ENCODE data around the gene LRBA. TPM values are rescaled to one million over a fixed set of nuclear protein-coding genes. Genes with fewer than 3 reads are reported as not detected.
"Not testable (repeated sequence)": the region's sequence is repeated elsewhere in the genome, so short reads cannot be mapped to it uniquely, and the experiment has no call there.

Gene LRBA, protein sequence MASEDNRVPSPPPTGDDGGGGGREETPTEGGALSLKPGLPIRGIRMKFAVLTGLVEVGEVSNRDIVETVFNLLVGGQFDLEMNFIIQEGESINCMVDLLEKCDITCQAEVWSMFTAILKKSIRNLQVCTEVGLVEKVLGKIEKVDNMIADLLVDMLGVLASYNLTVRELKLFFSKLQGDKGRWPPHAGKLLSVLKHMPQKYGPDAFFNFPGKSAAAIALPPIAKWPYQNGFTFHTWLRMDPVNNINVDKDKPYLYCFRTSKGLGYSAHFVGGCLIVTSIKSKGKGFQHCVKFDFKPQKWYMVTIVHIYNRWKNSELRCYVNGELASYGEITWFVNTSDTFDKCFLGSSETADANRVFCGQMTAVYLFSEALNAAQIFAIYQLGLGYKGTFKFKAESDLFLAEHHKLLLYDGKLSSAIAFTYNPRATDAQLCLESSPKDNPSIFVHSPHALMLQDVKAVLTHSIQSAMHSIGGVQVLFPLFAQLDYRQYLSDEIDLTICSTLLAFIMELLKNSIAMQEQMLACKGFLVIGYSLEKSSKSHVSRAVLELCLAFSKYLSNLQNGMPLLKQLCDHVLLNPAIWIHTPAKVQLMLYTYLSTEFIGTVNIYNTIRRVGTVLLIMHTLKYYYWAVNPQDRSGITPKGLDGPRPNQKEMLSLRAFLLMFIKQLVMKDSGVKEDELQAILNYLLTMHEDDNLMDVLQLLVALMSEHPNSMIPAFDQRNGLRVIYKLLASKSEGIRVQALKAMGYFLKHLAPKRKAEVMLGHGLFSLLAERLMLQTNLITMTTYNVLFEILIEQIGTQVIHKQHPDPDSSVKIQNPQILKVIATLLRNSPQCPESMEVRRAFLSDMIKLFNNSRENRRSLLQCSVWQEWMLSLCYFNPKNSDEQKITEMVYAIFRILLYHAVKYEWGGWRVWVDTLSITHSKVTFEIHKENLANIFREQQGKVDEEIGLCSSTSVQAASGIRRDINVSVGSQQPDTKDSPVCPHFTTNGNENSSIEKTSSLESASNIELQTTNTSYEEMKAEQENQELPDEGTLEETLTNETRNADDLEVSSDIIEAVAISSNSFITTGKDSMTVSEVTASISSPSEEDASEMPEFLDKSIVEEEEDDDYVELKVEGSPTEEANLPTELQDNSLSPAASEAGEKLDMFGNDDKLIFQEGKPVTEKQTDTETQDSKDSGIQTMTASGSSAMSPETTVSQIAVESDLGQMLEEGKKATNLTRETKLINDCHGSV (N-terminal part only)
- total RNA-seq (2014; rRNA removed; shearing (Covaris generic)) = 11.6 and 12.5 TPM in 2 replicates

DNA sequence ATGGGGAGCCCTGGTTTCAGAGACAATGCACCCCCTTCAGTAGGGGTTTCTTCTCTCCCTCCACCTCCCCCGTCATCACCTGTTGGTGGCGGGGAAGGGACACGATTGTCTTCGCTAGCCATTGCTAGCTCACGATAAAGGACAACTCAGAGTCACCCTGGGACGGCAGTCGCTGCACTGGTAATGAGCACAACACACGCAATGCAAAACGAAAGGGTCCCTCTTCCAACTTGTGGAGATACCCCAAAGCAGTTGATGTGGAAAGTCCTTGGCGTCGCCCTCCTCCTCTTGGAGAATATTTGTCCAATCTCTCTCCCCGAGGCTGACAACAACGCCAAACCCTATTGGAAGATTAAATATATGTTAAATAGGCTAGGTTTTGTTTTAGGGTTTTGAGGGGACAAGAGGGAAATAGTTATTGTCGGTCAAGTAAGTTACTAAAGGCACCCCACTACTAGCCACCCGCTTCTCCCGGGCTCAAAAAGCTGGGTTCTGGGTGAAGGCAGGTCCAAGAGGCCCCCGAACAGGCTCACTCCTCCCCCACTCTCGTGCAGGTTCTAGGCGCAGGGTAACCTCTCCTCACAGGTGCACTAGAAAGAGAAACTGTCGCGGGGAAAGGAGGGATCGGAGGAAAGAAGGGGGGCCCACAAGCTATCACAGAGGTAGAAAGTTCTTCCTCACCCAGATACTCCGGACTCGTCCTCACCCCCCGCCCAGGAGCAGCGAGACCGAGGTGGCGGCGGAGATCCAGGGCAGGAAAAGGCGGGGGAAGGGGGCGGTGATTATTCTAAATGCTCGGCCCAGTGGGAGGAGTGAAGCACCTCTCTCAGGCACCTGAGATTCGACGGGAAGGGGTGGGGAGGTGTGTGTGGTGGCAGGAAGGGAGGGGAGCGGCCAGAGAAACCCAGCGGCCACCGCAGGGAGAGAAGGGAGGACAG, at the start of gene LRBA:
TSS of gene LRBA (minus strand) at position 764 of the 938 bp plus-strand sequence. CDS start at position 122, 642 bp downstream.
- peak; percentile 39 for DNase-seq (ENCODE audit: low read depth)

DNA sequence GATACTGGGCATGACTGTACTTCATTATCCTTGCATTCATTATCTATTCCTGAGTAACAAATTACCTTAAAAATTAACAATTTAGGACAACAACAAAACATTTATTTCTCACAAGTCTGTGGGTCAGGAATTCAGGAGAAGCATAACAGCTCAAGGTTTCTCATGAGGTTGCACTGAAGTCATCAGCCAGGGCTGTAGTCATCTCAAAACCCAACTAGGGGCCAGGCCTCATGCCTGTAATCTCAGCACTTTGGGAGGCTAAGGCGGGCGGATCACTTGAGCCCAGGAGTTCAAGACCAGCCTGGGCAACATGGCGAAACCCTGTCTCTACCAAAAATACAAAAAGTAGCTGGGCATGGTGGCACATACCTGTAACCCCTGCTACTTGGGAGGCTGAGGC, 48.1 kb upstream of the LRBA start:
- DNase-seq (ENCODE audit: low read depth) = not testable (repeated sequence)

DNA sequence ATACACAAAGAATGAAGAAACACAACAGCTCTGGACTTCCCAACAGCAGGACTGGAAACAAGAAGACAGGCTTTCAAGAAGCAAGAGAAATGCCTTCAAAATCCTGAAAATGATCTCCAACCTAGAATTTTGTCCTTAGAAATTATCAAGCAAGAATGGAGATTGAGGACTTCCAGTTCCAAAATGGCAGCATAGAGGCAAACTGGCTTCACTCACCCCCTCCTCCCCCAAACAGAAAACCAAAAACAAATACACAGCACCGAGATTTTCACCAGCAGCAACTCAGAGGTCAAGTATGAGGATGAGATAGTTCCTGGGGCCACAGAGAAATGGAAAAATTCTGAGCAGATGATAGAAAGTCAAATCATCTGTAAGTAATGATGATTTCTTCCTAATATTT, 40.5 kb upstream of the LRBA start:
- DNase-seq (ENCODE audit: low read depth) = no peak

DNA sequence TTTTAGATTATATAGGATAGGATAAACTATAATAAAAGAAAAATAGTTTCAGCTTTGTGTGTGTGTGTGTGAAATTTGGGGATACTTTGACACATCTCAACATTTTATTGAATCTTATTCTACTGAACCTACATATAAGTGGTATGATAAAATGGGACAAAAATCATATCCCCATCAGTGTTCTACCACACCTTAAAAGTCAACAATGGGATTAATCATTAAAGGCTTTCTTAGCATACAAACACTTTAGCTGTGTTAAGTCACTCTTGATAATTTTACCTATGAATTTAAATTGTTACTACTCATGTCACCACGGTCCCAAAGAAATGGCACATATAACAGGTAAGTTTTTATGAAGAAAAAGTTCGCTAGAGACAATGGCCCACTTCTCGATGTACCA, 37.7 kb upstream of the LRBA start:
- no peak for DNase-seq (ENCODE audit: low read depth)

DNA sequence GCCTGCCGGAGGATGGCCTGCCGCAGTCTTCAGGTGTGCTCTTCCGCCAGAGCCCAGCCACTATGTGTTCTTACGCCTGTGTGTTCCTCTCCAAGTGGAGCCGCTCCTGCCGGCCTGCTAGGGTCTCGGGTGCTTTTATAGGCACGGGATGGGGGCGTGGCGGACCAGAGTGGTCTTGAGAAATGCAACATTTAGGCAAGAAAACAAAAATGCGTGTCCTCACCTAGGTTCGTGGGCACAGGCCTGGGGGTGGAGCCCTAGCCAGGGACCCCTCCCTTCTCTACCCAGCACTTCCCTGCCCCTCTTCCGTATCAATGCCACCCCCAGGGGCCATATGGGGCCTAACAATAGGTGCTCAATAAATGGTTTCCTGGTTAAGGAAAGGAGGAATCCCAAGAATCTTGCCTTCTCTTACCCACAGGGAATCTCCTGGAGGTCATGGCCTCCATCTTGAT, 34.4 kb upstream of the LRBA start:
- no peak for DNase-seq (ENCODE audit: low read depth)

DNA sequence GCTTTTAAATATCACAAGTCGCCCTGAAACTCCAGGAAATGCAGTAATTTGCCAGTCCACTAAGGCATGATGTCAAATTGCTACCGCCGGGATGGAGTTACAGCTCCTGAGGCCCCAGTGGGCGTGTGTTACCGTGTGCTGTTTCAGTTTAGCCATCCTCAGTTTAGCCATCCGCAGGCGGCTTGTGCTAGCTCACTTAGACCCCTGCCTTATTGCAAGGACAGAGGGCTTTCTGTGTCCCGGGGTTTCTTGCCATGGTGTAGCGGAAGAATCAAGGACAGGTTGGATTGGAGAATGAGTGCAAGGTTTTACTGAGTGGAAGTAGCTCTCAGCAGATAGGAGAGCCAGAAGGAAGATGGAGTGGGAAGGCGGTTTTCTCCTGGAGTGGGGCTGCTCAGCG, 33.8 kb upstream of the LRBA start:
- no peak for DNase-seq (ENCODE audit: low read depth)

DNA sequence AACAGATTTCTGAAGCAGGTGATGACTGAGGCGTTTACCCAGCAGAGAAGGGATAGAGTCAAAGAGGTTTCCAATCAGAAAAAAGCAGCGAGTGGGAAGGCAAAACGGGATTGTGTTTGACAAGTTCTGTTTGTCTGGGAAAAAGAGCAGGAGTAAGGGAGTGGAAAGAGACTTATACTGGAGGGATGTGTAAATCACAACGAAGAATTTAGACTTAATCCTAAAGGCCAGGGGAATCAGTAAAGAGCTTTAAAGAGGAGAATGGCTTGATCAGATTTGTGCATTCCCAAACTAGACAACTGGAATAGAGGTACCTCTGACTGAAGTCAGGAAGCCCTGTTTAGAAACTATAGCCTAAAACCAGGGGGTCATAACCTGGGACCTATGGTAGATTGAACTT, 31.5 kb upstream of the LRBA start:
- DNase-seq (ENCODE audit: low read depth) = no peak

DNA sequence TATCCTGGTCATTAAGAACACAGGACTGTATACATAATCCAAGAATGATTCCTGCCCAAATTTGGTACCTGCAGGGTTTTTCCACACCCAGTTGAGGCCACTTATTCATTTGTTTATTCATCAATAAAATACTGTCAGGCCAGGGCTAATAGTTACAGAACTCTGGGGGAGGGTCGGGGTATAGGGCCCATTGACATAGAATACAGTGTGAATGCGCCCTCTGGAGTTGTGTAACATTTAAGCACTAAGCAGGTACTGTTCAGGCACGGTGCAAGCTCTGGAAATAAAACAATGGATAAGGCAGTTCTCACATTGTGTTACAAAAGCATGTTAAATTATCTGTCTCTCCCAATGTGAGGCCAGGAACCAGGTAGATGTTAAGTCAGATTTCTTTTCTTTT, 30.8 kb upstream of the LRBA start:
- no peak for DNase-seq (ENCODE audit: low read depth)

DNA sequence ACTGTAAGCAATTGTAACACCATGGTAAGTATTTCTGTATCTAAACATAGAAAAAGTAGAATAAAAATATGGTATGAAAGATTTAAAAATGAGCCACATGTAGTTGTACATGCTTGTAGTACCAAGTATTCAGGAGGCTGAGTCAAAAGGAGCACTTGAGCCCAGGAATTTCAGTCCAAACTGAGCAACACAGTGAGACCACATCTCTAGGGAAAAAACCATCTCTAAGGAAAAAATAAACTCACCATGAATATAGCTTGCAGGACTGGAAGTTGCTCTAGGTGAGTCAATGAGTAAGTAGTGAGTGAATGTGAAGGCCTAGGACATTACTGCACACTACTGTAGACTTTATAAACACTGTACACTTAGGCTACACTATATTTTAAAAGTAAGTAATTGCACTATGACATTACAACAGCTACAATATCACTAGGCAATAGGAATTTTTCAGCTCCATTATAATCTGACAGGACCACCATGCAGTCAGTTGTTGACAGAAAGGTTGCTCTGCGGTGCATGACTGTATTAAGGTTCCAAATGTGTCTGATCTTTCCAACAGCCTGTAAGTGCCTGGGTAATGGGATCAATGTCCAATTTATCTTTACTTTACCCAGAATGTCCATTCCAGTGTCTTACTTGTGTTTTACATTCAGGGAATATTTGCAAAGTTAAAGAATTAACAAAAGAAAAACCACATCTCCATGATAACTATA, 28.9 kb upstream of the LRBA start:
- no peak for DNase-seq (ENCODE audit: low read depth)

DNA sequence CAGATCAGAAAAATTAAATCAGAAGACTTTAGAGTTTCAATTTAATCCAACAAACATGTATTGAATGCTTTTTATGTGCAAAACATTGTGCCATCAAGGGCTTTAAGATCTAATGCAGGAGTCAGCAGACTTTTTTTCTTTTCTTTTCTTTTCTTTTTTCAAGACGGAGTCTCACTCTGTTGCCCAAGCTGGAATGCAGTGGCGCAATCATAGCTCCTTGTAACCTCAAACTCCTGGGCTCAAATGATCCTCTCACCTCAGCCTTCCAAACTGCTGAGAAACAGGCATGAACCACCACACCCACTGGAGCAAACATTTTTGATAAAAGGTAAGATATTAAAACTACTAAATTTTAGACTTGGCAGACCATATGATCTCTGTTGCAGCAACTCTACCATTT, 24.6 kb upstream of the LRBA start:
- DNase-seq (ENCODE audit: low read depth) = no peak

DNA sequence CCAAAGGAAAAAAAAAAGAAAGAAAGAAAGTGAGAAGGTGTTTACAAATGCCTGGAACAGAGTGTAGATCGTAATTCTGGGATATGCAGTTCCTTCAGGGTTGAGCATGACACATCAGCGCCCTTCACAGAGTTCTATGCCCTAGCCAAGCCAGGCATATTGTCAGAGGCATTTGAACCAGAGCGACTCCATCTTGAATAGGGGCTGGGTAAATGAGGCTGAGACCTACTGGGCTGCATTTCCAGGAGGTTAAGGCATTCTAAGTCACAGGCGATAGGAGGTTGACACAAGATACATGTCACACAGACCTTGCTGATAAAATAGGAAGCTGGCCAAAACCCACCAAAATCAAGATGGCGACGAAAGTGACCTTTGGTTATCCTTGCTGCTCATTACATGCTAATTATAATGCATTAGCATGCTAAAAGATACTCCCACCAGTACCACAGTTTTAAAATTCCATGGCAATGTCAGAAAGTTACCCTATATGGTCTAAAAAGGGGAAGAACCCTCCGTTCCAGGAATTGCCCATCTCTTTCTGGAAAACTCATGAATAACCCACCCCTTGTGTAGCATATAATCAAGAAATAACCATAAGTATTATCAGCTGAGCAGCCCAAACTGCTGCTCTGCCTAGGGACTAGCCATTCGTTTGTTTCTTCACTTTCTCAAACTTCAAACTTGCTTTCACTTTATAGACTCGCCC, 23.5 kb upstream of the LRBA start:
- no peak for DNase-seq (ENCODE audit: low read depth)

DNA sequence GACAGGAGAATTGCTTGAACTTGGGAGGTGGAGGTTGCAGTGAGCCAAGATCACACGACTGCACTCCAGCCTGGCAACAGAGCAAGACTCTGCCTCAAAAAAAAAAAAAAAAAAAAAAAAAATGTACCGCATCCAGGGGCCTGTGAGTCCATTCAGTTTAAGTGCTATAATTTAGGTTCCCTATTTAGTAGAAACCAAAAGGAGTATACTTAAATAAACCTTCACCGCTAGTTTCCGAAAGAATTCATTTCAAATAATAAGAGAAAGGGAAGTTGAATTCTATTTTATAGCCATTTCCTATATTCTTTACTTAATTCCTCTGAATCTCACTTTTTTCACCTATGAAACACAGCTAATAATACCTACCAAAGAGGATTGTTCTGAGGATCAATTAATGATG, 20.8 kb upstream of the LRBA start:
- DNase-seq (ENCODE audit: low read depth) = no peak

DNA sequence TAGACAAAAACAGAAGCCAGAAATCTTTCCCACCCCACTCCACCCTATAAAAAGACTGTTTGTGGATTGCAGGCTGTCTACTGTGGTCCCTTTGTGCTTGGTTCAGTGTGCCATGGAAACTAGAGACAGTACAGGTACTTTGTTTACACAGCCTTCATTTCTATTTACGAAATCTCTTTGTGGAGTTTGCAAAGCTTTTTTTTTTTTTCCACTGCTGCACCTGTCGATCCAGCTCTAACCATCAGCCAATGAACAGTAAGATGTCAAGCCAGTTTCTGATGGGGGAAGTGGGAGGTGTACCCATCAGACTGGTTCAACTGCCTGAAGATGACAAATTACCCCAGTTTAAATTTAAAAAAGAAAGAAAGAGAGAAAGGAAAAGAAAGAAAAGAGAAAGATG, 20.2 kb upstream of the LRBA start:
- DNase-seq (ENCODE audit: low read depth) = no peak

DNA sequence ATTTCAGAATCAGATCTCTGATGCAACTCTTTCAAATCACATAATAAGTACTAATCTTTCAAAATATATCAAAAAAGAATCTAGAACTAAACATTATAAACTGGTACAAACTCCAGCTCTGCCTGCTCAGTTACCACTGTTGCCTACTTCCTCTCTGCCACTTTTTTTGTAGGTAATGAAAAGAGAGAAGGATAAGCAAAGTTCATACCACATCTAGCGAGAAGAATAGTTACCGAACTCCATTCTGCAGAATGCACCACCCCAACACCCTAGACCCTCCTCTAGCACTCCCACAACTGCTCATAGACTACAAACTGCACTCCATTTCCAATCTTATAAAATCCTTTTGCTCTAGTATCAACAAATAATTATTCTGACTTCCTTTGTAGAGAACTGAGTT, 19.7 kb upstream of the LRBA start:
- no peak for DNase-seq (ENCODE audit: low read depth)

DNA sequence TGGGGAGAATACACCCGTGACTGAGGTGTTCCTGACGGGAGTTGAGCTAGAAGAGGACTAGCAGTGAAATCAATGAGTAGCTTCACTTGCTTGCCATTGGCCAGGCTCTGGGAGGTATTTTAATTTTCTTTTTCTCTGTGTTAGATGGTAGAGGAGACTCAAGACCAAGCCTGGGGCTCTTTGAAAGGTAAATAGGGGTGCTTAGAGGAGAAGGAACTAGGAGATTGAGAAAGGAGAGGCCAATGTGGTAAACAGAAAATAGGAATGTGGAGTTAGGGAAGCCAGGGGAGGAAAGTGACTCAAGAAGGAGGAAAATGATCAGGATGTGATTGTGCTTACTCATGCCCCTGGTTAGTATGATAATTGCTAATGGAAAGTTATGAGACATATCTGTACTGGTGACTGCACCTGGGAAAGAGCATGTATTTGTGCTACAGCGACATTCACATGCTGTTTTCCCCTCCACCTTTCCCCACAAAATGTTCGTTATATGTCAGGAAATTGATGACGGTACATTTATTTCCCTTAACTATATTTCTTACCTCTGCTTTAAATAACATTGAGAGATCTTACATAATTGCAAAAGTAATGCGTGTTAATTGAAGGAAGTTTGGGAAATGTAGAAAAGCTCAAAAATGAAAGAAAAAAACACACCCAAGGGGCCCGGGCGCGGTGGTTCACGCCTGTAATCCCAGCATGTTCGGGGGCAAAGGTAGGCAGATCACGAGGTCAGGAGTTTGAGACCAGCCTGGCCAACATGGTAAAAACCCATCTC, 16.9 kb upstream of the LRBA start:
- DNase-seq (ENCODE audit: low read depth) = peak; percentile 23

DNA sequence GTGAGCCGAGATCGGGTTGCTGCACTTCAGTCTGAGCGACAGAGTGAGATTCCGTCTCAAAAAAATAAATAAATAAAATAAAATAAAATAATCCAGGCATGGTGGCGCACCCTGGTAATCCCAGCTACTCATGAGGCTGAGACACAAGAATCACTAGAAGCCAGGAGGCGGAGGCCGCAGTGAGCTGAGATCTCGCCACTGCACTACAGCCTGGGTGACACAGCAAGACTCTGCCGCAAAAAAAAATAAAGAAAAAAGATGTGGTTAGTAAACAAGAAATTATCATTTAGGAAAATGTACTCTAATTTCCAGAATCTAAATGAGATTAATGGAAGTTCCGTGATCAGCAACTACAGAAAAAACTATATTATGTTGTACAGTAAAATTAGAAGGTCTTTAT, 14.5 kb upstream of the LRBA start:
- DNase-seq (ENCODE audit: low read depth) = no peak

DNA sequence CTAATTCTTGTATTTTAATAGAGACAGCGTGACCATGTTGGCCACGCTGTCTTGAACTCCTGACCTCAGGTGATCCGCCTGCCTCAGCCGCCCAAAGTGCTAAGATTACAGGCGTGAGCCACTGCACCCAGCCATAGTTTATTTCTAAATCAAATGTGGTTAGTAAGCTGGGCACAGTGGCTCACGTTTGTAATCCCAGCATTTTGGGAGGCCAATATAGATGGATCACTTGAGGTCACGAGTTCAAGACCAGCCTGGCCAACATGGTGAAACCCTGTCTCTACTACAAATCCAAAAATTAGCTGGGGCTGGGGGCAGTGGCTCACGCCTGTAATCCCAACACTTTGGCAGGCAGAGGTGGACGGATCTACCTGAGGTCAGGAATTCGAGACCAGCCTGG, 13.9 kb upstream of the LRBA start:
- not testable (repeated sequence) for DNase-seq (ENCODE audit: low read depth)

DNA sequence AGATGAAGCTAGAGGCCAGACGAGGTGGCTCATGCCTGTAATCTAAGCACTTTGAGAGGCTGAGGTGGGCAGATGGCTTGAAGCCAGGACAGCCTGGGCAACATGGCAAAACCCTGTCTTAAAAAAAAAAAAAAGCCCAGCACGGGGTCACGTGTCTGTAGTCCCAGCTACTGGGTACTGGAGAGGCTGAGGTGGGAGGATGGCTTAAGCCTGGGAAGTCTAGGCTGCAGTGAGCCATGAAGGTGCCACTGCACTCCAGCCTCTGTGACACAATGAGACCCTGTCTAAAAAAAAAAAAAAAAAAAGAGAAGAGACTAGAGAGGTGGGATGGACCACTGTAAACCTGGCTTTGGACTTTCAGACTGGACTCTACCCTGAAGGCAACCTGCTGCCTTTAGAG, 10.7 kb upstream of the LRBA start:
- DNase-seq (ENCODE audit: low read depth) = no peak

DNA sequence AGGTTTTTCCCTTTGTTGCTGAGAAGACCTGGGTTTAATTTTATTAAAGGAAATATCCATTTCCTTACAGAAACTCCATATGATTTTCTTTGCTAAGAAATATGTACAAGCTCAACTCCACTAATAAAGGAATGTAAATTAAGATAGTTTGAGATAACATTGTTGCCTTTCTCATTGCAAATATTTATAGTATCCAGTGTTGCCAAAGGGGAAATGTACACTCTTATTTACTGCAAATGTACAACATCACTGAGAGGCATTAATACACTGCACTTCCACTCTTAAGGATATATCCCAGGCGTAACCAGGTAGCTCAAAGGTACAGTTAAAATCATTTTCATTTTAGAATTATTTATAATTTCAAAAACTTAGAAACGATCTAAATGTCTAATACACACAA, 7.5 kb upstream of the LRBA start:
- DNase-seq (ENCODE audit: low read depth) = no peak
